Measurements from ENCODE around the gene LRRC71. TPM values are rescaled to one million over a fixed set of nuclear protein-coding genes. Genes with fewer than 3 reads are reported as not detected.

The LRRC71 gene
- total and polyA plus RNA-seq, 2 of the 4 experiments (the other 2 are of a cell fraction), result 0.50 TPM; not detected in 1

DNA sequence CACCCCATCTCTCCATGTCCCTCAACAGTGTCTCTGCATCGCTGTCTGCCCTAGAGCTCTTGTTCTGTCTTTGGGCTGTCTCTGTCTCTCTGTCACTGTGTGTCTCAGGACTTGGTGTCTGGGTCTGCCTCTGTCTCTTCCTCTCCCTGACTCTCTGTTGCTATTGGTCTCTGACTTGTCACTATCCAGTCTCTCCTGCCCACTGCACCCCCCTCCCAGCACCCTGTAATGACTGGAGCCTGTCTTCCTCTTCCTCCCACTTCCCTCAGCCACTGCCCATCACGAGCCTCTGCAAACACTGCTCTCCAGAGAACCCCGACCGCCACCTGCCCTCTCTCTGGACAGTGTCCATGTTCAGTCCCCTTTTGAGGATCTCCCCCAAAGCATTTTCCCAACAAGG, 14.8 kb upstream of the LRRC71 start:
- Histone ChIP-seq H3K9me3 (ENCODE audit: control insufficient read depth, insufficient read depth, low read length) (no peaks in the 10 kb centered on the region), H3K79me1 (ENCODE audit: low read depth in 1 of 2, low read length in 2 of 2) (peaks cover 3 to 66% of the 10 kb centered on the region in 2 experiments; a peak in 3 of 4 replicates), H3K4me3 (ENCODE audit: insufficient read depth, low read depth, low read length) (no peak overlapping the region), H3K9me1 (ENCODE audit: insufficient read depth, low read length) (peaks cover 8% of the 10 kb centered on the region; the same call in 1 of the 2 replicates), H4K91ac (ENCODE audit: insufficient read depth, low read depth, low read length) (no peak overlapping the region), H3K4me1 (ENCODE audit: control insufficient read depth, insufficient read depth, low read length) (peaks cover 19% of the 10 kb centered on the region), H3K4ac (ENCODE audit: low read depth, low read length) (no peak overlapping the region), H3K23ac (ENCODE audit: low read depth, low read length) (no peak overlapping the region; the same call in 1 of the 2 replicates), H2BK5ac (ENCODE audit: low read depth, low read length, poor library complexity, severe bottlenecking) (peak overlapping the region; percentile 16), H2BK15ac (ENCODE audit: low read depth, low read length) (no peak overlapping the region), H2AK9ac (replicated peaks; ENCODE audit: low read depth, low read length, poor library complexity) (no peak overlapping the region), H3K14ac (replicated peaks; ENCODE audit: low read depth, low read length) (peak overlapping the region; percentile 51; the same call in 1 of the 2 replicates), H2BK20ac (ENCODE audit: low read depth, low read length) (no peak overlapping the region), H4K20me1 (ENCODE audit: insufficient read depth, low read length) (peaks cover 3% of the 10 kb centered on the region), H4K8ac (ENCODE audit: low read depth in 2 of 2, low read length in 2 of 2) (no peak overlapping the region), H3K4me2 (ENCODE audit: low read depth, low read length) (no peak overlapping the region), H3K9ac (ENCODE audit: low read depth, low read length) (no peak overlapping the region), H3K27me3 (ENCODE audit: control insufficient read depth, insufficient read depth, low read length) (no peaks in the 10 kb centered on the region), H2BK120ac (ENCODE audit: low read depth, low read length) (no peak overlapping the region), H4K5ac (ENCODE audit: low read depth, low read length) (no peak overlapping the region), H2AFZ (replicated peaks; ENCODE audit: low read length, poor library complexity) (no peak overlapping the region), H3K18ac (ENCODE audit: low read depth, low read length) (no peak overlapping the region), H3K36me3 (ENCODE audit: control insufficient read depth, insufficient read depth, low read length) (peaks cover 14% of the 10 kb centered on the region), H3K27ac (ENCODE audit: insufficient read depth, low read length) (no peak overlapping the region), H2AK5ac (ENCODE audit: low read depth, low read length) (peak overlapping the region; percentile 62; the same call in 1 of the 2 replicates), H3K56ac (ENCODE audit: extremely low read depth, insufficient read depth, low read length) (no peak overlapping the region)
- 61% methylated on average over 4 of the region's 4 CpGs; no CpG with 5 or more reads in 1 of the 2 experiments for WGBS, 2 experiments (ENCODE audit: extremely low coverage in 2 of 2, insufficient read length in 1 of 2)
- in situ Hi-C loops (cut with MboI; ENCODE audit: low sequenced_read_pairs) (no loop called here), dilution Hi-C loops (cut with HindIII; ENCODE audit: low sequenced_read_pairs, unreplicated experiment) (no loop called here), intact Hi-C loops (cut with micrococcal nuclease) (no loop called here)
- DNase-seq (no peak), ATAC-seq (ENCODE audit: low read depth) (no peak)
- CTCF ChIA-PET, result no interaction called here
- BruUV-seq (replicated peaks), result no TSS peak
- TF ChIP-seq CTCF (conservative IDR thresholded peaks at IDR 0.05; ENCODE audit: low read depth, low read length) (no peak), CHD1 (IDR thresholded peaks at IDR 0.05; ENCODE audit: low read depth, low read length) (no peak), RFX5 (IDR thresholded peaks at IDR 0.05; ENCODE audit: low read depth, low read length) (no peak), BHLHE40 (IDR thresholded peaks at IDR 0.05; ENCODE audit: low read depth, low read length) (no peak), NFE2L2 (IDR thresholded peaks at IDR 0.05; ENCODE audit: low read depth, low read length) (no peak), MXI1 (IDR thresholded peaks at IDR 0.05; ENCODE audit: borderline replicate concordance, low read depth, low read length) (no peak), FOS (IDR thresholded peaks at IDR 0.05; ENCODE audit: low read depth, low read length) (no peak), USF2 (IDR thresholded peaks at IDR 0.05; ENCODE audit: low read depth, low read length) (no peak), RAD21 (IDR thresholded peaks at IDR 0.05; ENCODE audit: low read length) (no peak), MAZ (IDR thresholded peaks at IDR 0.05; ENCODE audit: borderline replicate concordance, low read depth, low read length) (no peak), ELK1 (IDR thresholded peaks at IDR 0.05; ENCODE audit: borderline replicate concordance, low read depth, low read length) (no peak), RCOR1 (IDR thresholded peaks at IDR 0.05; ENCODE audit: insufficient replicate concordance, low read length) (no peak), CEBPB (IDR thresholded peaks at IDR 0.05; ENCODE audit: low read depth, low read length) (no peak), MAFK (IDR thresholded peaks at IDR 0.05; ENCODE audit: low read depth, low read length) (no peak), POLR2A (IDR thresholded peaks at IDR 0.05; ENCODE audit: low read depth, low read length) (no peak)
- POLR2A ChIA-PET (ENCODE audit: unreplicated experiment), result no interaction called here

Measured in IMR-90 (cell line).